Measurements from ENCODE around the gene PTBP1. TPM values are rescaled to one million over a fixed set of nuclear protein-coding genes. Genes with fewer than 3 reads are reported as not detected.

Gene PTBP1
- total and polyA plus RNA-seq, 2 of the 13 experiments (the other 11 are each of a cell fraction or from before 2014, with no cell fraction given): 195 to 288 TPM

- TF ChIP-seq ZBED4 (CRISPR knock-in tag; IDR thresholded peaks at IDR 0.05; ENCODE audit: borderline replicate concordance): no peak
- TF ChIP-seq THAP7 (CRISPR knock-in tag; IDR thresholded peaks at IDR 0.05): no peak
- no peak for TF ChIP-seq PAX8 (CRISPR knock-in tag; IDR thresholded peaks at IDR 0.05; ENCODE audit: borderline replicate concordance)
- TF ChIP-seq ZEB1 (IDR thresholded peaks at IDR 0.05; ENCODE audit: insufficient replicate concordance, low read depth): peak; percentile 49
- no peak for TF ChIP-seq SRSF4 (IDR thresholded peaks at IDR 0.05; ENCODE audit: low read depth, low read length, poor library complexity, severe bottlenecking)
- TF ChIP-seq NFE2L2 (IDR thresholded peaks at IDR 0.05; ENCODE audit: low read length): no peak
- TF ChIP-seq ZNF784 (CRISPR knock-in tag; IDR thresholded peaks at IDR 0.05; ENCODE audit: borderline replicate concordance): no peak
- no peak for TF ChIP-seq ZBTB46 (CRISPR knock-in tag; IDR thresholded peaks at IDR 0.05; ENCODE audit: borderline replicate concordance)
- TF ChIP-seq ZNF460 (CRISPR knock-in tag; IDR thresholded peaks at IDR 0.05; ENCODE audit: borderline replicate concordance): no peak
- TF ChIP-seq HNRNPLL (IDR thresholded peaks at IDR 0.05; ENCODE audit: low read depth, low read length, poor library complexity, severe bottlenecking): no peak
- TF ChIP-seq ATM (IDR thresholded peaks at IDR 0.05; ENCODE audit: borderline replicate concordance): no peak
- TF ChIP-seq MTF2 (CRISPR knock-in tag; IDR thresholded peaks at IDR 0.05; ENCODE audit: borderline replicate concordance): no peak
- TF ChIP-seq KLF6 (CRISPR knock-in tag; IDR thresholded peaks at IDR 0.05): no peak
- no peak for TF ChIP-seq SP2 (CRISPR knock-in tag; IDR thresholded peaks at IDR 0.05)
- TF ChIP-seq ZBTB1 (CRISPR knock-in tag; IDR thresholded peaks at IDR 0.05; ENCODE audit: borderline replicate concordance): no peak
- no peak for TF ChIP-seq KDM4B (CRISPR knock-in tag; IDR thresholded peaks at IDR 0.05)
- TF ChIP-seq RNF2 (conservative IDR thresholded peaks at IDR 0.05; ENCODE audit: low read depth): no peak
- no peak for TF ChIP-seq FOXK2 (IDR thresholded peaks at IDR 0.05)
- peak; percentile 34; the same call in 1 of the 2 replicates for TF ChIP-seq RCOR2 (CRISPR knock-in tag; IDR thresholded peaks at IDR 0.05)
- no peak for TF ChIP-seq SOX5 (CRISPR knock-in tag; IDR thresholded peaks at IDR 0.05; ENCODE audit: borderline replicate concordance)
- TF ChIP-seq ZNF709 (CRISPR knock-in tag; IDR thresholded peaks at IDR 0.05): no peak
- no peak for TF ChIP-seq ELF4 (CRISPR knock-in tag; IDR thresholded peaks at IDR 0.05; ENCODE audit: borderline replicate concordance)
Measured at GRCh38 chr19:750640-751423, 46.4 kb upstream of the PTBP1 start, which contains the start of gene MISP (continued).
